HAP-1 (cell line): ENCODE measurements around the gene POC1A.

Experiments
- DNase-seq, 2 experiments: peaks; one replicate each; pipeline ENCODE4 v3.0.0-alpha.2; 2016 to 2020; ENCODE audit warnings: low spot score in 2 of 2
- H3K27me3 ChIP-seq: fragments of 250-450 bp; sonication (Bioruptor Pico); 2 replicates; pipeline ENCODE4 v1.5.1; 2020; ENCODE audit warnings: low read depth, mild to moderate bottlenecking, moderate library complexity
- H3K36me3 ChIP-seq: fragments of 250-450 bp; sonication (Bioruptor Pico); replicated peaks from 2 replicates; pipeline ENCODE4 v1.5.1; 2020; ENCODE audit warnings: mild to moderate bottlenecking
- H3K4me1 ChIP-seq: fragments of 250-450 bp; sonication (Bioruptor Pico); 2 replicates; pipeline ENCODE4 v1.5.1; 2020; ENCODE audit warnings: mild to moderate bottlenecking
- H3K4me3 ChIP-seq: fragments of 250-450 bp; sonication (Bioruptor Pico); 2 replicates; pipeline ENCODE4 v1.5.1; 2020; ENCODE audit warnings: mild to moderate bottlenecking, moderate library complexity
- H3K9me3 ChIP-seq: fragments of 250-450 bp; sonication (Bioruptor Pico); 2 replicates; pipeline ENCODE4 v1.5.1; 2020; ENCODE audit warnings: mild to moderate bottlenecking, moderate library complexity
- in situ Hi-C: fragments of 300-500 bp; cut with MboI; formaldehyde crosslinking; loops from 3 replicates; pipeline ENCODE4 v1.14.3; 2020; ENCODE audit warnings: low sequenced_read_pairs, inconsistent platforms, mixed read lengths

Gene POC1A

DNA sequence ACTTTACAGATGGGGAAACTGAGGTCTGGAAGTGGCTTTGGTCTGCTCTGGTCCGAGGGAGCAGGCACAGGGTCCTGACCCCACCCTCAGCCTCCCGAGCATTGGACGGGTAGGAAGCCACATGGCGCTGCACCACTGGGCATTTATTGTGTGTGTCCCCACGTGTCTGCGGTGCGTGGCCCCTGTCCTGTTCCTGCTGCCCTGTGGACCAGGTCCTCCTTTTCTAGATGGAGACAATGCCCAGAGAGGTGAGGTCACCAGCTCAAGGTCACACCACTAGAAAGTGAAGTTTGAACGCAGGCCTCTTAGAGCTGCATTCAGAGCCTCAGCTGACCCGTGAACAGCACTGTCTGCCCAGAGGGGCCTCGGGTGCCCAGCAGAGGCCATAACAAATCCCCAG lies 124.7 kb downstream of the POC1A start:
- in situ Hi-C loops: no loop called here
- H3K4me1 ChIP-seq: no peaks in the 10 kb centered on the region

GRCh38 chr3:52029053-52029452 lies 125.2 kb downstream of the POC1A start:
- in situ Hi-C loops: no loop called here
- no peak overlapping the region for H3K4me3 ChIP-seq
- no peaks in the 10 kb centered on the region for H3K4me1 ChIP-seq
- H3K36me3 ChIP-seq: no peaks in the 10 kb centered on the region
- no peak for DNase-seq
- H3K27me3 ChIP-seq: no peaks in the 10 kb centered on the region
- no peaks in the 10 kb centered on the region for H3K9me3 ChIP-seq

More for the DNA sequence above, 124.7 kb downstream of the POC1A start:
- H3K9me3 ChIP-seq: no peaks in the 10 kb centered on the region
- DNase-seq: no peak
- H3K27me3 ChIP-seq: no peaks in the 10 kb centered on the region
- H3K4me3 ChIP-seq: no peak overlapping the region
- H3K36me3 ChIP-seq: no peaks in the 10 kb centered on the region

DNA sequence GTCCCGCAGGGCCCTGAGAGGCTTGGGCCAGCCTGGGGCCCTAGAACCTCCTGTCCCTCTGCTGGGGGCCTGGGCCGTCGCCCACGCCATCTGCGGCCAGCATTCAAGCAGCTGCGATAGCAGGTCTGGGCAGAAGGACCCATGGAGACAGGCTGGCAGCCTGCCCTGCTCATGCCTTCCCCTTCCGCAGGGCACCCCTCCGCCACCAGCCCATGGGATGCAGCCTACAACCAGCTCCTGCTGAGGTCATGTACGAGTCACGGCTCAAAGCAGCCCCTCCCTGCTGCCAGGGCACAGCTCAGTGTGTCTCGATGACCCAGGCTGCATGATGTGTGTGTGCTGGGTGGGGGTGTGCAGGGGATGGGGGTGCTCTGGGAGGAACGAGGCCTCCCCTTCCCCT lies 125.7 kb downstream of the POC1A start:
- no peaks in the 10 kb centered on the region for H3K36me3 ChIP-seq
- in situ Hi-C loops: no loop called here
- no peaks in the 10 kb centered on the region for H3K9me3 ChIP-seq
- H3K4me3 ChIP-seq: no peak overlapping the region
- no peak for DNase-seq
- H3K4me1 ChIP-seq: no peaks in the 10 kb centered on the region
- no peaks in the 10 kb centered on the region for H3K27me3 ChIP-seq

- in situ Hi-C loops: no loop called here
- no peaks in the 10 kb centered on the region for H3K27me3 ChIP-seq
- DNase-seq: no peak
- H3K9me3 ChIP-seq: no peaks in the 10 kb centered on the region
- H3K4me3 ChIP-seq: no peak overlapping the region
- H3K4me1 ChIP-seq: no peaks in the 10 kb centered on the region
- H3K36me3 ChIP-seq: no peaks in the 10 kb centered on the region
These were observed 128.2 kb downstream of the POC1A start for GRCh38 chr3:52026041-52026440.

DNA sequence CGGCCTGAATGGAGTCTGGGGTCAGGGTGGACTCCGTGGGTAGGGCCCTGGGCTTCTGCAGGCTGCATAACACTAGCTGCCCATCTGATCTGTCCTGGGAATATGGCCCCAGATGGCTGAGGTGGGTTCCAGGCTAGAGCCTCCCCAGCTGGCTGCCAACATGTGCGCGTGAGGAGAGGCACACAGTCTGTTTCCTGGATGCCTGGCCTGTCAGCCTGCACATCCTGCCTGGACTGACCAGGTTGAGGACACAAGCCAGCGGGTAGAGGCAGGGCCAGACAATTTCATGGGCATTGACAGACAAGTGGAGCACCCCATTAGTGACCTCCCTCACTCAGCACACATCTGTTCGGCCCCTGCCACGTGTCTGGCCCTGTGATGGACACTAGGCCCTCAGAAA lies 128.8 kb downstream of the POC1A start:
- H3K9me3 ChIP-seq: no peaks in the 10 kb centered on the region
- H3K36me3 ChIP-seq: no peaks in the 10 kb centered on the region
- in situ Hi-C loops: no loop called here
- no peaks in the 10 kb centered on the region for H3K27me3 ChIP-seq
- no peak overlapping the region for H3K4me3 ChIP-seq
- no peaks in the 10 kb centered on the region for H3K4me1 ChIP-seq
- DNase-seq: no peak
